OCI-M1 (cell line): Measurements from ENCODE around the gene IL20.

Experiments used
- DNase-seq: peaks from one replicate; lab custom pipeline; 2025; lab: John Stamatoyannopoulos, UW

IL20 gene

DNA sequence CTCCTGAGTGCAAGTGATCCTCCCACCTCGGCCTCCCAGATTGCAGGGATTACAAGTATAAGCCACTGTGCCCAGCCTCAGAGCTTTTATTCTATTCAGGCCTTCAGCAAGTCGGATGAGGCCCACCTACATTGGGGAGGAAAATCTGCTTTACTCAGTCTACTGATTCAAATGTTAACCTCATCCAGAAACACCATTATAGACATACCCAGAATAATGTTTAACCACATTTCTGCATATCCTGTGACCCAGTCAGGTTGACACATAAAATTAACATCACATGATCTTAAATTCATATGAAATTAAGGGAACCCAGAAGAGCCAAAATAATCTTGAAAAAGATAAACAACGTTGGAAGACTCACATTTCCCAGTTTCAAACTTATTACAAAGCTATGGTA is 14.9 kb downstream of the IL20 start:
- DNase-seq = no peak

DNA sequence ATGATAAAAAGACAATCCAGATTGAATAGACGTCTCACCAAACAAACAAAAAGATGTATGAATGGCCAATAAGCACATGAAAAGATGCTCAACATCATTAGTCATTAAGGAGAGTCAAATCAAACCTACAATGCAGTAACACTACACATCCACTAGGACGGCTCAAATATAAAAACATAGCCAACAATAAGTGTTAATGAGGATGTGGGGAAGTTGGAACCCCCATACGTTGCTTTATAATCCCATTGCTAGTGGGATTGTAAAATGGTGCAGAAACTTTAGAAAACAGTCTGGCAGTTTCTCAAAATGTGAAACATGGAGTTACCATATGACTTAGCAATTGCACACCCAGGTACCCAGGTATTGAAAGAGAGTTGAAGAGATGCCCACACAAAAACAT is 17.1 kb downstream of the IL20 start:
- no peak for DNase-seq

- DNase-seq = no peak
Measured at GRCh38 chr1:206883160-206883559, 17.7 kb downstream of the IL20 start.

GRCh38 chr1:206883876-206884275 is 18.5 kb downstream of the IL20 start:
- DNase-seq = no peak

GRCh38 chr1:206885341-206886060 is 20.1 kb downstream of the IL20 start:
- DNase-seq = no peak

- no peak for DNase-seq
Measured at GRCh38 chr1:206886831-206887230, 21.4 kb downstream of the IL20 start.

- DNase-seq = no peak
Measured at GRCh38 chr1:206887701-206888100, 22.3 kb downstream of the IL20 start.

DNA sequence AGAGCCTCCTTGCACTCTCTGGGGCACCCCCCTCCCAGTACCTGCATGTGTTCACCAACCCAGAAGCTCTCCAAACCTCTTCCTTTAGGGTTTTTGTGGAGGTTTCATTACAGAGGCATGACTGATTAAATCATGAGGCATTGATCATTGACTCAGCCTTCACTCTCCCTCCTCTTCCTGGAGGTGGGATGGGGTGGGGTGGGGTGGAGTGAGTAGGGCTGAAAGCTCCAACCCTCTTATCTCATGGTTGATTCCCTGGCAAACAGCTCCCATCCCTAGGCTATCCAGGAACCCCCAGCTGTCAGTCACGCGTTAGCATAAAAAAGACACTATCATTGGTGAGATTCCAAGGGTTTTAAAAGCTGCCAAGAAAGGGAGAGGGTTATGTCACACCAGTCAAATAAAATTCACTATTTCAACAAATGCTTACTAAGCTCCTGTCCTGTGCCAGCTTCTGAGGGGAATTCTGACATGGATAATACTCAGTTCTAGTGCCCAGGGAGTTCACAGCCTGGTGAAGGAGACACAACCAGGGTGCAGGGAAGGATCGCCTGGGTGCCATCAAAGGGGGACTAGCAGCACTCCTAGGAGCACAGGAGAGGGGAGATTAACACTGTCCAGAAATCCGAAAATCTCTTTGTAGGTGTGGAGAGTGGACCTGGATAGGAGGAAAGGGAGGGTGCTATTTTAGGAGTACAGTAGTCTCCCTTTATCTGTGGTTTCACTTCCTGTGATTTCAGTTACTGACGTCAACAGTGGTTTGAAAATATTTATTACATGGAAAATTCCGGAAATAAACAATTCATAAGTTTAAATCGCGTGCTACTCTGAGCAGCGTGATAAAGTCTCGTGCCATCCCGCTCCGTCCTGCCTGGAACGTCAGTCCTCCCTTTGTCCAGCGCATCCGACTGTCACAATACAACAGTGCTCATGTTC is 25.0 kb downstream of the IL20 start:
- DNase-seq = peak; percentile 33

DNA sequence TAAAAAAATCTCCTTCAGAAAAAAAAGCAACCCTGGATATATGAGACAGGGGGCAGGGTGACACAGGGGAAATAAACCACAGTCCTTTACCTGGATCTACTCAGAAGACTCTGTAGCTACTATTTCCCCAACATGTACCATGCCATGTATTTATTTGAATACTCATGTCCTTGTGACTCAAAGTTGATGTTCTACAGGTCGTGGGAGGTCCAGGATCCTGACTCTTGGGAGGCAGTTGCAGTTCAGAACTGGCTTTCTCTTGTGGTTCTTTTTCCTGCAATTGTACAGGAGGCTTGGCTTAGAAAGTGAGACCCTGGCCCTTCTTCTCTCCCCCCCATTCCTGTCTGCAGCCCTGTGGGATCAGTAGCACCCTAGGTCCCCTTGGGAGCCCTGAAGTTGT is 26.0 kb downstream of the IL20 start:
- DNase-seq = no peak

DNA sequence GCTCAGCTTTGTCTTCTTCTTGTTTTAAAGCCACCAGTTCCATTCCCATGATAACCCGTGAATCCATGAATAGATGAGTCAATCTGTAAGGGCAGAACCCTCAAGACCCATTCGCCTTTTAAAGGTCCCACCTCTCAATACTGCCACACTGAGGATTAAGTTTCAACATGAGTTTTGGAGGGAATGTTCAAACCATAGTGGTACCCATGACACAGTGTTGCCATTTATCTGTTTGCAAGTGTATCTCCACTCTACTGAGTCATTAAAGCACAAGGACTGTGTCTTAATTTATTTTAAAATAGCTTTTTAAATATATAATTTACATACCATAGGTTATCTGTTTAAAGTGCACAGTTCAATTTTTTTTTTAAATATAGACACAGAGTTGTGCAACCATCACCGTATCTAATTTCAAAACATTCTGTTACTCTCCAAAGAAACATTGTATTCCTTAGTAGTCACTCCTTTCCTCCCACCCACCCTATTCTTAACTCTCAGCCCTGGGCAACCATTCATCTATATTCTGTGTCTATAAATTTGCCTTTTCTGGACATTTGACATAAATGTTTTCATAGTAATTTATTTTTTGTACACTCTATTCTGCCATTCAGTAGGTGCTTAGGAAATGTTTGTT is 27.0 kb downstream of the IL20 start:
- DNase-seq = no peak

GRCh38 chr1:206893380-206893779 is 28.0 kb downstream of the IL20 start:
- DNase-seq = no peak

GRCh38 chr1:206895325-206895724 is 29.9 kb downstream of the IL20 start:
- no peak for DNase-seq

DNA sequence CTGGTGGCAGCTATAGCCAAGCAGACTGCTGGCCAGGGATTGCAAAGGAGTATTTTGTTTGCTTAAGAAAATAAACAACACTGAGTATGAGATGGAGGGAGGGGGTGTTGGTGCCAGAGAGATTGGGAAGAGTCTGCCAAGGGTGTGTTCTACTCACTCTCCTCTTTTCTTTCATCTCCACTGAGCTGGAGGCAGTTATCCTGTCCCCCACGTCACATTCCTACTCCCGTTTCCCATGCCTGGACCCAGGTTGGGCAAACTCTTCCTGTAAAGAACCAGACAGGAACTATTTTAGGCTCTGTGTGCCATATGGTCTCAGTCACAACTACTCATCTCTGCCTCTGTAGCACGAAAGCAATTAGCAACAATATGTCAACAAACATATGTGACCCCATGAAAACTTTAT is 30.4 kb downstream of the IL20 start:
- no peak for DNase-seq

- DNase-seq = no peak
Measured at GRCh38 chr1:206896261-206896660, 30.8 kb downstream of the IL20 start.

DNA sequence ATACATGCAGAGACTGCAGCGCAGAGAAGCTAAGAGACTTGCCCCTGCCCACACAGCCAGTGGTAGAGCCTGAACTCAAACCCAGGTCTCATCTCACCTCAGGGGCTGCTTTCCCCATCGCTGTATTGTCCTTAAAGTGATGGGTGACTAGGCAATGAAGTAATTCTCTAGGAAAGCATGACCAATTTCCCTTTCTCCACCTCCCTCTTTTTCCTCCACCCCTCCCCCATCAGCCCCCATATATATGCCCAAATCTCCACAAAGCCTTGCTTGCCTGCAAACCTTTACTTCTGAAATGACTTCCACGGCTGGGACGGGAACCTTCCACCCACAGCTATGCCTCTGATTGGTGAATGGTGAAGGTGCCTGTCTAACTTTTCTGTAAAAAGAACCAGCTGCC is 31.8 kb downstream of the IL20 start, which contains the start of gene IL24:
Gene IL24 (plus strand): TSS at position 269 of the 400 bp plus-strand sequence. CDS start 390 bp downstream, outside the sequence.
- no peak for DNase-seq

GRCh38 chr1:206898089-206898914 is 32.9 kb downstream of the IL20 start:
- no peak for DNase-seq

DNA sequence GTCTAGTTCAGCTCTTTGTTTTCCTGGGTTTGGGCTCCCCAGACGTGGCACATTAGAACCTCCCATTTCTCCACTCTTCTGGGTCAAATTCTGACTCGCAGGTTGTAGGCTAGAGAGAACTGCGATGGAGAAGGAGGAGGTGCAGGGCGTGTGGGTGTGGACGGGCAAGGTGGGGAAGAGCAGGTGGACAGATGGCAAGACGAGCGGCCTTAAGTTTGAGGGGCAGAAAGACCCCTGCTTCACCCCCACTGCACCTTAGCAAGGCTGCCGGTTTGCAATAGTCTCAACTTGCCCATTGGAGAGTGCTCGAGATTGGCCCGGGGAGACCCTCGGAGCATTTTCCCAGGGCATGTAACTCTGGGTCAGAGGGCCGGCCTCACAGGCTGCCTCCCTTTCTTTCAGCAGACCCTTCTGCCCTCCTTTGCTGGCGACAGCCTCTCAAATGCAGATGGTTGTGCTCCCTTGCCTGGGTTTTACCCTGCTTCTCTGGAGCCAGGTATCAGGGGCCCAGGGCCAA is 33.5 kb downstream of the IL20 start:
- DNase-seq = no peak

- no peak for DNase-seq
Measured at GRCh38 chr1:206899717-206900116, 34.3 kb downstream of the IL20 start.

- DNase-seq = no peak
Measured at GRCh38 chr1:206900149-206900548, 34.7 kb downstream of the IL20 start.

GRCh38 chr1:206901944-206902343 is 36.5 kb downstream of the IL20 start:
- DNase-seq = no peak

DNA sequence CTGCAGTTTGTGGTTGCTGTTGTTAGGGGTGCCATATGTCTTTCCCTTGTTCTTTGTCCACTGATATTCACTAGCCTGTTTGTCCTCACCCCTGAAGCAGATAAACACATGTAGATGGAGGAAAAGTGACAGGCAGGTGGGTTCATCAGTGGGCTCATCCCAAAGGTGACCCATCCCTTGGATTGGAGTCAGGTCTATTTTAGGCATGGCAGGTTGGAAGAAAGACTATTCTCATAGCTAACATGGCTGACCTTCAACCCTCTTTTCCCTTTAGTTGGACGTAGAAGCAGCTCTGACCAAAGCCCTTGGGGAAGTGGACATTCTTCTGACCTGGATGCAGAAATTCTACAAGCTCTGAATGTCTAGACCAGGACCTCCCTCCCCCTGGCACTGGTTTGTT is 37.3 kb downstream of the IL20 start:
- no peak for DNase-seq

GRCh38 chr1:206903687-206904086 is 38.3 kb downstream of the IL20 start:
- DNase-seq = no peak
